GM12892 (cell line): ENCODE data around the gene MOB3B.

ENCODE experiments used
- POLR2A ChIP-seq: IDR thresholded peaks from 2 replicates; pipeline ENCODE4 v1.6.1; 2011; ENCODE audit warnings: low read depth, low read length, control low read depth
- POLR2AphosphoS5 ChIP-seq: IDR thresholded peaks from 2 replicates; pipeline ENCODE4 v1.6.1; 2011; ENCODE audit warnings: low read depth, low read length, control low read depth
- TAF1 ChIP-seq: IDR thresholded peaks from 2 replicates; pipeline ENCODE4 v1.6.1; 2011; ENCODE audit warnings: low read depth, mild to moderate bottlenecking, control low read depth, low read length, borderline replicate concordance

- TF ChIP-seq POLR2A (no peak), TAF1 (no peak), POLR2AphosphoS5 (no peak)
These were observed 238.3 kb downstream of the MOB3B start for GRCh38 chr9:27291292-27291691.
